ENCODE data around the gene SLC24A5. TPM values are rescaled to one million over a fixed set of nuclear protein-coding genes. Genes with fewer than 3 reads are reported as not detected.

The SLC24A5 gene
- not detected for total RNA-seq

DNA sequence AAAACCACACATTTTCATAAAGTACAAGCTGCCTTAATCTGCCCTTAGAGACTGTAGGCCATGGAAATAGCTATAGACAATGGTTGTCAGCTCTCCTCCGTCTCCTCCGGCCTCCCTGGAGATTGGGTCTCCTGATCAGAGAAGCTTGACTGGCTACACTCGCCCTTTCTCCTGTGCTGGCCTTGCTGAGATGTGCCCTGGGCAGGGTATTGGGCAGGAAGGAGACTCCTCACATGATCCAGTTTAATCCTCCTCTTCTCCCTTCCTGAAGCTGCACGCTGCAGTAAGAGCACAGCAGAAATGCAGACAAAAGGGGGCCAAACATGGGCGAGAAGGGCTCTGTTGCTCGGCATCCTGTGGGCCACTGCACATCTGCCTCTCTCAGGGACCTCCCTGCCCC is at the start of gene SLC24A5:
TSS of gene SLC24A5 (plus strand) at position 246 of the 400 bp plus-strand sequence. CDS start at position 301, 55 bp downstream.
- Histone ChIP-seq H3K9me3 (no peaks in the 10 kb centered on the region), H3K4me3 (no peak within 1 kb of the TSS), H3K36me3 (no peaks in the 10 kb centered on the region), H3K27me3 (no peaks in the 10 kb centered on the region), H3K27ac (no peak within 1 kb of the TSS), H3K4me1 (no peaks in the 10 kb centered on the region)
- TF ChIP-seq, protein P1, sequence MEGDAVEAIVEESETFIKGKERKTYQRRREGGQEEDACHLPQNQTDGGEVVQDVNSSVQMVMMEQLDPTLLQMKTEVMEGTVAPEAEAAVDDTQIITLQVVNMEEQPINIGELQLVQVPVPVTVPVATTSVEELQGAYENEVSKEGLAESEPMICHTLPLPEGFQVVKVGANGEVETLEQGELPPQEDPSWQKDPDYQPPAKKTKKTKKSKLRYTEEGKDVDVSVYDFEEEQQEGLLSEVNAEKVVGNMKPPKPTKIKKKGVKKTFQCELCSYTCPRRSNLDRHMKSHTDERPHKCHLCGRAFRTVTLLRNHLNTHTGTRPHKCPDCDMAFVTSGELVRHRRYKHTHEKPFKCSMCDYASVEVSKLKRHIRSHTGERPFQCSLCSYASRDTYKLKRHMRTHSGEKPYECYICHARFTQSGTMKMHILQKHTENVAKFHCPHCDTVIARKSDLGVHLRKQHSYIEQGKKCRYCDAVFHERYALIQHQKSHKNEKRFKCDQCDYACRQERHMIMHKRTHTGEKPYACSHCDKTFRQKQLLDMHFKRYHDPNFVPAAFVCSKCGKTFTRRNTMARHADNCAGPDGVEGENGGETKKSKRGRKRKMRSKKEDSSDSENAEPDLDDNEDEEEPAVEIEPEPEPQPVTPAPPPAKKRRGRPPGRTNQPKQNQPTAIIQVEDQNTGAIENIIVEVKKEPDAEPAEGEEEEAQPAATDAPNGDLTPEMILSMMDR (IDR thresholded peaks at IDR 0.05): no peak
- TF ChIP-seq POLR2AphosphoS5 (IDR thresholded peaks at IDR 0.05) (no peak), POLR2A (IDR thresholded peaks at IDR 0.05) (no peak)
- intact Hi-C loops (cut with DNase I; ENCODE audit: low total_unique reads): no loop called here
- no peak for DNase-seq (ENCODE audit: low spot score in 2 of 2)

DNA sequence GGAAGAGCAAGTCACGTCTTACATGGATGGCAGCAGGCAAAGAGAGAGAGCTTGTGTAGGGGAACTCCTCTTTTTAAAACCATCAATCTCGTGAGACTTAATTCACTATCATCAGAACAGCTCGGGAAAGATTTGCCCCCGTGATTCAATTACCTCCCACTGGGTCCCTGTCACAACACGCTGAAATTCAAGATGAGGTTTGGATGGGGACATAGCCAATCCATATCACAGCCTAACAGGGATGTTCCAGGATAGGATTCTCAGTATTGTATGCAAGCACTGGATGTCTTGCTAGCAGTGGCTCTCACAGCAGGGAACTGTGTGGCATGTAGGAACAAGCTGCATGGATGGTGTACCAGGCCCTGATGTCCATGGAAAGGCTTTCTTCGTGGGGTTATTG is 47.8 kb upstream of the SLC24A5 start:
- intact Hi-C loops (cut with DNase I; ENCODE audit: low total_unique reads): loop anchor here (10.0 kb wide), 1 partner anchor 1132 kb away; no protein-coding TSS in a partner anchor
- TF ChIP-seq, protein P1 (IDR thresholded peaks at IDR 0.05): no peak
- TF ChIP-seq POLR2A (IDR thresholded peaks at IDR 0.05) (no peak), POLR2AphosphoS5 (IDR thresholded peaks at IDR 0.05) (no peak)
- no peak overlapping the region for H3K27ac ChIP-seq
- H3K4me1 ChIP-seq: no peaks in the 10 kb centered on the region
- H3K27me3 ChIP-seq: no peaks in the 10 kb centered on the region
- no peak overlapping the region for H3K4me3 ChIP-seq
- H3K36me3 ChIP-seq: no peaks in the 10 kb centered on the region
- no peaks in the 10 kb centered on the region for H3K9me3 ChIP-seq
- DNase-seq (ENCODE audit: low spot score in 2 of 2): no peak

DNA sequence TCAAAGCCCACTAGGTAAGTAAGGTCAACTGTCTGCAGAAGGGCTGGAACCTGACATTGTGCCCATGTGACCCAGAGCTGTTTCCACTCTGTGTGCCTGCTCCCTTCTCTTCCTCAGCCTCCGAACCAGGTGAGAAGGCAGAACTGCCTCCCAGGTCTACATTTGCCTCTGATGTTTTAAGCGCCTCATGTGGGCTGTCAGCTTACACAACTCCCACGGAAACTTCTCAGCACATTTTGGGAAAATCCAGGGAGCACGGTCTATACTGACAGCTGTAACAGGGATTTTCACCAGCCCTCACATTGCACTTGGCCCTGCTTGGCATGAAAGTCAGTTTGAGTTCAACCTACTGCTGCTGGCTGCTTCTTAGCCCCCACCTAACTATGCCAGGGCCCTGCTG is 46.9 kb upstream of the SLC24A5 start:
- no peak for DNase-seq (ENCODE audit: low spot score in 2 of 2)
- no peaks in the 10 kb centered on the region for H3K4me1 ChIP-seq
- intact Hi-C loops (cut with DNase I; ENCODE audit: low total_unique reads): loop anchor here (10.0 kb wide), 1 partner anchor 1131 kb away; no protein-coding TSS in a partner anchor
- TF ChIP-seq POLR2AphosphoS5 (IDR thresholded peaks at IDR 0.05): no peak
- TF ChIP-seq POLR2A (IDR thresholded peaks at IDR 0.05): no peak
- TF ChIP-seq, protein P1 (IDR thresholded peaks at IDR 0.05): no peak
- no peak overlapping the region for H3K27ac ChIP-seq
- no peak overlapping the region for H3K4me3 ChIP-seq
- no peaks in the 10 kb centered on the region for H3K36me3 ChIP-seq
- no peaks in the 10 kb centered on the region for H3K9me3 ChIP-seq
- no peaks in the 10 kb centered on the region for H3K27me3 ChIP-seq

DNA sequence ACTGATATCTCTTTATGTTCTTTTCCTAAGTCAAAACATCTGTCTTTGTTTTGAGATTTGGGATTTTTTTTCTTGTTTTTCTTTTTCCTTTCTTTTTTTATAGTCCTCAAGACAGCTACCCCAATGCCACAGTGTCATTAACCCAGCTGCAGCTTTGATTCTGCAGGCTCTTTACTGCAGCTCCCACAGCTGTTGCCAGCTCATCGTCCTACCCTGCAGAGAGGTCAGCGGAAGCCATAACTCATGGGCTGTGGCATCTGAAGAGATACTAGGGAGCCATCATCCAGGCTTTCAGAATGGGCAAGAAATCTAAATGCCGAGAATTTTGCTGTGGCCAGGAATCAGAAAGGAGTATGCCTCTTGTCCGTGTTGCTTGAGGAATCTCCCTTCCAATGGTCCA is 44.3 kb upstream of the SLC24A5 start:
- Histone ChIP-seq H3K36me3 (no peaks in the 10 kb centered on the region), H3K4me1 (no peaks in the 10 kb centered on the region), H3K27me3 (no peaks in the 10 kb centered on the region), H3K27ac (no peak overlapping the region), H3K4me3 (no peak overlapping the region), H3K9me3 (no peaks in the 10 kb centered on the region)
- intact Hi-C loops (cut with DNase I; ENCODE audit: low total_unique reads): loop anchor here (10.0 kb wide), 1 partner anchor 1128 kb away; no protein-coding TSS in a partner anchor
- DNase-seq (ENCODE audit: low spot score in 2 of 2): no peak
- TF ChIP-seq POLR2A (IDR thresholded peaks at IDR 0.05) (no peak), POLR2AphosphoS5 (IDR thresholded peaks at IDR 0.05) (no peak)
- TF ChIP-seq, protein P1 (IDR thresholded peaks at IDR 0.05): no peak

DNA sequence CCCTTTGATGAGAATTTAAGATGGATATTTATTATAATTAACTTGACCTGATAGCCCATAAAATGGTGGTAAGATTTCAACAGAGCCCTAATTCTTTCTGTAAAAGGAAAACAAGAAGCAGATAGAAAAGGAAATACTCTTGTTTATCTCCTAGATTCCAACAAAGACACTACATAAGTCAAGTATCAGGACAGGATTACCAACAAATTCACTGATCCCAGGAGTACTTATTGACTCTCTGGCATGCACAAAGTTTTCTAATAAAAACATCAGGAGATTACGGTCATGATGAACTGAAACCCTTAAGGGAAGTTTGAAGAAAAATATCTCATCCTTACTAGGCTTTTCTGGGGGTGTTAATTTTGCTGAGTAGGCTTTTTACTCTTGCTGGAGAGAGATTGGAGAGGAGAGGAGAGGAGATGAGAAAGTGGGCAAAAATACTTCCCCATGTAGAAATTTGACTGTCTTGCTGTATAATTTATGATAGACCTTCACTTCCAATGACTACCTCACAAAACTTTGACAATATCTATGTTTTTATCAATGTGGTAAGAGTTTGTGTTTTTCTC is 43.1 kb upstream of the SLC24A5 start:
- Histone ChIP-seq H3K36me3 (no peaks in the 10 kb centered on the region), H3K27ac (no peak overlapping the region), H3K9me3 (no peaks in the 10 kb centered on the region), H3K4me1 (no peaks in the 10 kb centered on the region), H3K27me3 (no peaks in the 10 kb centered on the region), H3K4me3 (no peak overlapping the region)
- no peak for DNase-seq (ENCODE audit: low spot score in 2 of 2)
- intact Hi-C loops (cut with DNase I; ENCODE audit: low total_unique reads): loop anchor here (10.0 kb wide), 1 partner anchor 1127 kb away; no protein-coding TSS in a partner anchor
- TF ChIP-seq, protein P1 (IDR thresholded peaks at IDR 0.05): no peak
- no peak for TF ChIP-seq POLR2A (IDR thresholded peaks at IDR 0.05)
- TF ChIP-seq POLR2AphosphoS5 (IDR thresholded peaks at IDR 0.05): no peak
